Brain microvascular endothelial cell (primary cell): ENCODE measurements around the gene RAMP1.

Experiments used
- DNase-seq: peaks from one replicate; pipeline ENCODE4 v3.0.0-alpha.2; 2020
- H3K27ac ChIP-seq: fragments of 250-450 bp; sonication (Bioruptor Pico); 2 replicates; pipeline ENCODE4 v1.5.1; 2020; ENCODE audit warnings: mild to moderate bottlenecking, moderate library complexity
- H3K27me3 ChIP-seq: fragments of 250-450 bp; sonication (Bioruptor Pico); replicated peaks from 2 replicates; pipeline ENCODE4 v1.5.1; 2020; ENCODE audit warnings: mild to moderate bottlenecking
- H3K36me3 ChIP-seq: fragments of 250-450 bp; sonication (Bioruptor Pico); replicated peaks from 2 replicates; pipeline ENCODE4 v1.5.1; 2020; ENCODE audit warnings: mild to moderate bottlenecking
- H3K4me3 ChIP-seq: 2 replicates; pipeline ENCODE4 v1.5.1; 2011; ENCODE audit warnings: low read depth, mild to moderate bottlenecking, control low read depth, low read length, moderate library complexity
- CTCF ChIP-seq: IDR thresholded peaks from 2 replicates; pipeline ENCODE4 v1.5.1; 2011; ENCODE audit warnings: low read depth, mild to moderate bottlenecking, moderate library complexity, low read length, control low read depth, inconsistent platforms; ENCODE audit errors: missing control alignments
- in situ Hi-C: cut with HindIII; loops from 2 replicates; pipeline ENCODE4 v1.10.0; 2017; ENCODE audit warnings: low sequenced_read_pairs, low pct_ligation_motif_present

RAMP1 gene

GRCh38 chr2:237923481-237924163, 64.2 kb downstream of the RAMP1 start:
- no peaks in the 10 kb centered on the region for H3K27me3 ChIP-seq
- no peak overlapping the region for H3K27ac ChIP-seq
- in situ Hi-C loops: no loop called here
- H3K4me3 ChIP-seq: peak overlapping the region; percentile 35
- TF ChIP-seq CTCF: peak; percentile 63
- H3K36me3 ChIP-seq: no peaks in the 10 kb centered on the region
- peak; percentile 32 for DNase-seq

GRCh38 chr2:237924164-237924534, 64.7 kb downstream of the RAMP1 start:
- in situ Hi-C loops: no loop called here
- no peak for DNase-seq
- no peak for TF ChIP-seq CTCF
- no peaks in the 10 kb centered on the region for H3K27me3 ChIP-seq
- no peaks in the 10 kb centered on the region for H3K36me3 ChIP-seq
- no peak overlapping the region for H3K27ac ChIP-seq
- H3K4me3 ChIP-seq: no peak overlapping the region

GRCh38 chr2:237927135-237927534, 67.7 kb downstream of the RAMP1 start:
- Histone ChIP-seq H3K27ac (no peak overlapping the region), H3K4me3 (no peak overlapping the region), H3K36me3 (no peaks in the 10 kb centered on the region), H3K27me3 (no peaks in the 10 kb centered on the region)
- no peak for TF ChIP-seq CTCF
- in situ Hi-C loops: no loop called here
- no peak for DNase-seq

- no peak overlapping the region for H3K27ac ChIP-seq
- TF ChIP-seq CTCF: no peak
- in situ Hi-C loops: no loop called here
- no peak for DNase-seq
- H3K27me3 ChIP-seq: no peaks in the 10 kb centered on the region
- no peak overlapping the region for H3K4me3 ChIP-seq
- H3K36me3 ChIP-seq: no peaks in the 10 kb centered on the region
These were observed 68.6 kb downstream of the RAMP1 start for GRCh38 chr2:237927986-237928385.

GRCh38 chr2:237929979-237930378, 70.6 kb downstream of the RAMP1 start:
- no peaks in the 10 kb centered on the region for H3K36me3 ChIP-seq
- H3K27ac ChIP-seq: no peak overlapping the region
- no peaks in the 10 kb centered on the region for H3K27me3 ChIP-seq
- no peak overlapping the region for H3K4me3 ChIP-seq
- in situ Hi-C loops: no loop called here
- TF ChIP-seq CTCF: no peak
- DNase-seq: no peak

GRCh38 chr2:237931205-237931721, 71.8 kb downstream of the RAMP1 start:
- no peak overlapping the region for H3K4me3 ChIP-seq
- no peak for TF ChIP-seq CTCF
- no peak overlapping the region for H3K27ac ChIP-seq
- H3K27me3 ChIP-seq: no peaks in the 10 kb centered on the region
- no peak for DNase-seq
- in situ Hi-C loops: no loop called here
- no peaks in the 10 kb centered on the region for H3K36me3 ChIP-seq
